ENCODE measurements around the gene GALNT17.
"Not testable (repeated sequence)": the region's sequence is repeated elsewhere in the genome, so short reads cannot be mapped to it uniquely, and the experiment has no call there.

Gene GALNT17

GRCh38 chr7:71697400-71697799, 565.5 kb downstream of the GALNT17 start:
- DNase-seq (ENCODE audit: low spot score) = no peak

DNA sequence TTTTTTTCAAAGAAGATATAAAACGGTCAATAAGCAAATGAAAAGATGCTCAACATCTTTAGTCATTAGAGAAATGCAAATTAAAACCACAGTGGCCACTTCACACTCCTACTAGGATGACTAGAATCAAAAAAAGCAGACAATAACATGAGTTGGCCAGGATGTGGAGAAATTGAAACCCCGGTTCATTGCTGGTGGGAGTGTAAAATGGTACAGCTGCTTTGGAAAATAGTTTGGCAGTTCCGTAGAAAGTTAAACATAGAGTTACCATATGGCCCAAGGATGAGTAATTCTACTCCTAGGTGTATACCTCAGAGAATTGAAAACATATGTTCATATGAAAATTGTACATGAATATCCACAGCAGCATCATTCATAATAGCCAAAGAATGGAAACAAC, 573.3 kb downstream of the GALNT17 start:
- DNase-seq (ENCODE audit: low spot score) = no peak

DNA sequence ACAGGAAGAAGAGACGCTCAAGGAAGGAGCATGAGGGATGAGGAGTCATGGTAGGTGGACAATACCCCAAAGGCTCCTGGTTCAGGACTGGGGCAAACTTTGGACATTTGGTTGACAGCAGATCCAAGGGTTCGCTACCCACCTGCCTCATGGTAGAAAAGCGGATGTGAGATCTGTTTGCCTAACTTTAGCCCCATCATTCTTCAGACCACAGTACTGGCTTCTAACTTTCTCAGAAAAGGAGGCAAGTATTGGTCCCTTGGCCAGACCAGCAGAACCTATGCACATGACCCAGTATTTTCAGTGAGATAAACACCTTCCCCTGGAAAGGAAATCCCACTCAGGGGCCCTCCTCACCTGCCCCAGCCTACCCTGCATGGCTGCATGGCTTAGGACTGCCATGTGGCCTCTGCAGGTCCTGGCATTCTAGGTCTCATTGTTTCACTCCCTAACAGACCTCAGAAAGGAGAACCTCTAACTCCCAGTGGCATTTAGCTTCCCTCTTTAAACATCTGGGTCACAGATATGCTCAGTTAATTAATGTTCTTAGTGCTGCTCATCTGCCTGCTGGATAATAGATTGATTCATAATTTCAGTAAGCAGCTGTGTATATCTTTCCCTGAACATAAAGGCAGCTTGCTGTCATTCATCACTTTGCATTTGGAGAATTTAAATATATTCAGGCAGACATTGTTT, 574.1 kb downstream of the GALNT17 start:
- DNase-seq (ENCODE audit: low spot score) = no peak

DNA sequence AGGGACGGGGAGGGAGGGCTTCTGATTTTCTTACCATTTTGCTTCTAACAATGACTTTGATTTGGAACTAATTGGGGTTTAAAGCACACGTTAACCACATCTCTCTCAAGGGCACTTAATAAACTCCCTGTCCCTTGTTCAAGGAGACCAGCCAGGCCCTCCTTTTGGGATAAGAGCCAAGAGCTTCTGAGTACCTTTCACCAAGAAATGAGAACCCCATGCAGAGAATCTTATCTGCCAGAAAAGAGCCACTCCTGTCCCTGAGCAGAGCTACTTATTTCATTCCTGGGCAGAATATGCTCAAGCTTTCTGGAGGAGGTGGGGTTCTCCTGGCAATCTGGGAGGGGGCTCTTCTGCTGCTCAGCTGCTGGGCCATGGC, 574.6 kb downstream of the GALNT17 start:
- no peak for DNase-seq (ENCODE audit: low spot score)

DNA sequence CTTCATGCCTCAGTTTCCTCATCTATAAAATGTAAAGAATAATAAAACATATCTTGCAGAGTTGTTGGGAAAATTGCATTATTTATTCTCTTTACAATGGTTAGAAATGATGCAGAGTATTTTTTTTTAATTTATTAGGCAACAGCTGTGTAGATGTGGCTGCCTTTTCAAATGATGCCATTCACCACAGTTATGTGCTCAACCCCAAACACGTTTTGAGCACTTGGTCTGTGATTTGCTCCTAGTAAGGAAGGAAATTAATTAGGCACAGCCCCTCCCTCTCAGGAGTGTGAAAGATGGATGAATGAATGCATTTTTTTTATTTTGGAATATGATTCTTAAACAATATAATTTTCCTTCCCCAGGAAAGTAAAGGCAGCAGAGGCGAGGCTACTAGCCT, 575.1 kb downstream of the GALNT17 start:
- no peak for DNase-seq (ENCODE audit: low spot score)

- DNase-seq (ENCODE audit: low spot score) = no peak
Measured at GRCh38 chr7:71708710-71709109, 576.8 kb downstream of the GALNT17 start.

DNA sequence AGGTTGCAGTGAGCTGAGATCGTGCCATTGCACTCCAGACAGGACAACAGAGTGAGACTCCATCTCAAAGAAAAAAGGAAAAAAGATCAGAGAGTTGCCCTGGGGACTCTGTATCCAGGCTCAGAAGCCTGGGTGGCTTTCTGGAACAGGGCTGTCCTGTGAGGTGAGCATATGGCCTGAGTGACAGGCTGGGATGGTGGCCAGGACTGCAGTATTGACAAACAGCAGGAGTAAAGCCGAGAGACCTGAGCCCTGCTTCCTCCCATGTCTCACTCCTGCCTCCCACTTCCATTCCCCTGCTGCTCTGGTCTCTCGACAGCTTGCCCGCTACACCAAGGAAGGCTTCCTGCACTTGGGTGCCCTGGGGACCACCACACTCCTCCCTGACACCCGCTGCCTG, 578.5 kb downstream of the GALNT17 start:
- no peak for DNase-seq (ENCODE audit: low spot score)

GRCh38 chr7:71712653-71713180, 580.8 kb downstream of the GALNT17 start:
- no peak for DNase-seq (ENCODE audit: low spot score)

DNA sequence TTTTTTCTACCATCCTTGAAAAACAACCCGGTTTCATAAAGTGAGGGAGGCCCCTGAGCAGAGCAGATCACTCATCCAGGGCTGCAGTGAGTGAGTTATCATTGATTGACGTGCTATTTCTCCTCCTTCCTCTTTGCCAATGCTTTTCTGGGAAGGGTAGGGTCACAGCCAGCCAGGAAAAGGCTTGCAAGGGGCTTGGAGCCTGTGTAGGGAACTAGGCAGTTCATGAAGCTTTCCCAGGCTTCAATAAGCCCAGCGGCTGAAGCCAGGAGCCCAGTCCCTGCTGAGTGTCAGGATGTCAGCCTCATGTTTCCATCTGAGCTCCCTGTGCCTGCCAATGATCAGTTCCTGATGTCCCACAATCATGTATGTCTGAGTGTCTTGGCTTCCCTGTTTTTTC, 584.7 kb downstream of the GALNT17 start:
- DNase-seq (ENCODE audit: low spot score) = no peak

- no peak for DNase-seq (ENCODE audit: low spot score)
Measured at GRCh38 chr7:71718563-71718962, 586.6 kb downstream of the GALNT17 start.

GRCh38 chr7:71721742-71722141, 589.8 kb downstream of the GALNT17 start:
- DNase-seq (ENCODE audit: low spot score) = no peak

GRCh38 chr7:71723859-71724258, 591.9 kb downstream of the GALNT17 start:
- DNase-seq (ENCODE audit: low spot score) = no peak

DNA sequence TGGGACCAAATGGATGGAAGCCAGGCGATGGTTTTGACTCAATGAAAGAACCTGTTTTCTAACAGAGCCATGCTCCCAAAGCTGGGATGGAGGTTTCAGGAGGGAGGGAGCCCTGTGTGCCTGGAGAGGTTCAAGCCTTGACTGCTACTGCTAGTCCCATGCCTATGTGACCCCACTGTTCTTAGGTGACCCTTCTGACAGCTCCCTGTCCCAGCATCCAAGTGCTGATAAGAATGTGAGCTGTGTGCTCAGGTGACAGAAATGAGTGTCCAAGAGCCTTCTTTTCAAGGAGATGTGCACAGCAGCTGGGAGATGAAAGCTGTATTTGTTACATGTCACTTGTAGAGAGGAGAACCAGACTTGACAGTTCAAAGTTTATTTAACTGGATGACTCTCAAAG, 595.4 kb downstream of the GALNT17 start:
- no peak for DNase-seq (ENCODE audit: low spot score)

DNA sequence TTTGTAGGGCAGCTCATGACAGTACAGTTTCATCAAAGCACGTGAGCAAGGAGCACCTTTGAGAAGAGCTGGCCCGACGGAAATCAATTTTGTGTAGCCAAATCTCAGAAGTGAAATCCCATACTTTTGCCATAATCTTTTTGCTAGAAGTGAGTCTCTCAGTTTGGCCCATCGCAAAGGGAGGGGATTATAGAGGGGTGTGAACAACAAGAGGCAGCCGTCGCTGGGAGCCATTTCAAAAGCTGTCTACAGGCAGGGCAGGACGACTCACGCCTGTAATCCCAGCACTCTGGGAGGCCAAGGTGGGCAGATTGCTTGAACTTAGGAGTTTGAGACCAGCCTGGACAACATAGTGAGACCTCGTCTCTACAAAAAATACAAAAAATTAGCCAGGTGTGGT, 599.8 kb downstream of the GALNT17 start:
- no peak for DNase-seq (ENCODE audit: low spot score)

DNA sequence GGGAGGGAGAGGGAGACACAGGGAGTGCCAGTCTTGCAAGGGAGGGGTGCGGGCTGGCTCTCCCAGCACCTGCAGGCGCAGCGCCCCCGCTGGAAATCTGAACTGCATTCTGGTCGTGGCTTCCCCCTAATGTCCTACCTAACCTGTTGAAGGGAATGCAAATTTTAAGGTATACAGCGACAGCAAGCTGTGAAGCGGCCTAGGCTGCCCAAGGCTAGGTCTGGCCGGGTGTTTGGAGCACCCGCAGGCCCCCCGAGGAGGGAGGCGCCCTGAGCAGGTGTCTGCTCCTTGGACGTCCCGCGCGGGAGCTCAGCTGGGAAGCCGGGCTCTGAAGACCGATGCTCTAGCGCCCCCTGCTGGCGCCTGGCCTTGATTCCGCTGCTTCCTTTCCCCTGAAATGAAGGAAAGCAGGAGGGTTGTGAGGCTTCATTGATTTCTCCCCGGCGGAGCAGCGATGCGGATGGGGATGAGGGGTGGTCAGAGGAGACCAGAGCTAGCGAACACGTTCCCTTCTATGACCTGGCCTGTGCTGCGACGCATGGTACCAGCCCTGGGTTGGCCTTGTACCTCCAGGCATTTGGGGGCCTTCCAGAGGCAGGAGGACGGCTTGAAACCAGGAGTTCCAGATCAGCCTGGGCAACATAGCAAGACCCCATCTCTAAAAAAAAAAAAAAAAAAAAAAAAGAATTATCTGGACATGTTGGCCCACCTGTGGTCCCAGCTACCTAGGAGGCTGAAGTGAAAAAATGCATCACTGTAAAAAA, 601.3 kb downstream of the GALNT17 start:
- peak; percentile 55 for DNase-seq (ENCODE audit: low spot score)

DNA sequence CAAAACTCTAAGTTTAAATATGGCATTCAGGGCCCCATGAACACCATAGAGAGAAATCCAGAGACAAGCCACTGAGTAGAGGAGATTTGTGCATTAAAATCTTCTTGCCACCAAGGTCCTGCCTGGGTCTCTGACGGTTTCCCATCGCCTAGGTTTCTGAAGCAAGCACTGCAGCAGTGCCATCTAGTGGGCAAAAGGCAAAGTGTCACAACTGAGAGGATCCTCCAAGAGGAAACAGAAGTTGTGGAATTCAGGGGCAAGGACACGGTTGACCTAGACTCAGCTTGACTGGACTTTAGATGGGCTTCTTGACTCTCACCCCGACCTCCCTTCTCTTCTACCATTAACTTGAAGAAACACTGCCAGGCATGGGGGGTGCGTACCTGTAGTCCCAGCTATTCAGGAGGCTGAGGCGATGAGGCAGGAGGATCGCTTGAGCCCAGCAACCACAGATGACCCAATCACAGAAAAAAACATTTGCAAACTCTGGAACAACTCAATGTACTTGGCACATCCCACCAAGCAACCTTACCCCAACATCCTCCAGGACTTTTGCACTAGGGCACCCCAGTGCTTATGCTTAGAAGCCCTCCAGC, 604.1 kb downstream of the GALNT17 start:
- DNase-seq (ENCODE audit: low spot score) = peak; percentile 35

DNA sequence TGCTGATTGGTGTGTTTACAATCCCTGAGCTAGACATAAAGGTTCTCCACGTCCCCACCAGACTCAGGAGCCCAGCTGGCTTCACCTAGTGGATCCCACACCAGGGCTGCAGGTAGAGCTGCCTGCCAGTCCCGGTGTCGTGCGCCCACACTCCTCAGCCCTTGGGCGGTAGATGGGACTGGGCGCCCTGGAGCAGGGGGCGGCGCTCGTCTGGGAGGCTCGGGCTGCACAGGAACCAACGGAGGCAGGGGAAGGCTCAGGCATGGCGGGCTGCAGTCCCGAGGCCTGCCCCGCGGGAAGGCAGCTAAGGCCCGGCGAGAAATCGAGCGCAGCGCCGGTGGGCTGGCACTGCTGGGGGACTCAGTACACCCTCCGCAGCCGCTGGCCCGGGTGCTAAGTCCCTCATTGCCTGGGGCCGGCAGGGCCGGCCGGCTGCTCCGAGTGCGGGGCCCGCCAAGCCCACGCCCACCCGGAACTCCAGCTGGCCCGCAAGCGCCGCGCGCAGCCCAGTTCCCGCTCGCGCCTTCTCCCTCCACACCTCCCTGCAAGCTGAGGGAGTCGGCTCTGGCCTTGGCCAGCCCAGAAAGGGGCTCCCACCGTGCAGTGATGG, 606.1 kb downstream of the GALNT17 start:
- DNase-seq (ENCODE audit: low spot score) = not testable (repeated sequence)

GRCh38 chr7:71739520-71740173, 607.7 kb downstream of the GALNT17 start:
- DNase-seq (ENCODE audit: low spot score) = no peak

- DNase-seq (ENCODE audit: low spot score) = no peak
Measured at GRCh38 chr7:71740174-71740560, 608.2 kb downstream of the GALNT17 start.

DNA sequence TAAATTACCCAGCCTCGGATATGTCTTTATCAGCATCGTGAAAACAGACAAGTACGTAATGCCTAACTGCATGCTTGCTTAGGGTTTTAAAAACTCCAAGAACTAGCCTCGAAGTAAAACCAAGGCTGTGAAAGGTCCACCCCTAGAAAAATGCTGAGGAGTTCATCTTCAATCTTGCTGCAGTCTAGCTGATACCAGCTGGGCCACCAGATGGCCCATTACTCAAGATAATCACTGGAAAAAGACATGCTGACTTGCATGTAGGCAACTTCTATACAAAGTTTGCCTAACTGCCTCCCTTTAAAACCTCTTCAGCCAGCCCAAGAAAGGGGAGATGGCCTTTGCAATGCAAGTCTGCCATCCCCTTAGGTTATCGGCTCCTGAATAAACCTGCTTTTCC, 614.1 kb downstream of the GALNT17 start:
- no peak for DNase-seq (ENCODE audit: low spot score)

DNA sequence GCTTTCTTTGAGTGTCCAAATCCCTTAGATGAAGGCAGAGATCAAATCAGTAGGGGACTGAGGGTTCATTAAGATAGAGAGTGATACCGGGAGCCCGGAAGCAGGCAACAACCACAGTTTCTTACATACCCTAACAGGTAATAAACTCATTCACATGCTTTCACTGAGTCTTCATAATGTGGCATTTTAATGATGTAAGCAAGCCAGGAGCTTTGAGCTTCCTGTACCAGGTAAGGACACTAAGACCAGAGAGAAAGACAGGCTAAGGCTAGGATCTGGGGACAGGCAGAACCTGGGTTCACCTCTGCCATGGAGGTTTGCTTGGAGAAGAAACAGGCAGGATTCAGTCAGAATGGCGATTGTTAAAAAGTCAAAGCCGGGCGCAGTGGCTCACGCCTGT, 618.3 kb downstream of the GALNT17 start:
- DNase-seq (ENCODE audit: low spot score) = no peak
